SK-N-SH treated with all-trans-retinoic acid at 6 μM for 48 hours (cell line): ENCODE measurements around the gene CACNA2D3.

Experiments used
- ATAC-seq: fragments of 200-7000 bp; cut with Tn5 transposase; 3 replicates; pipeline ENCODE4 v1.9.1; 2020; ENCODE audit warnings: mild to moderate bottlenecking, moderate library complexity
- ARNTL ChIP-seq: fragments of 450-650 bp; formaldehyde crosslinking; IDR thresholded peaks from 2 replicates; pipeline ENCODE4 v1.5.0; 2020; ENCODE audit warnings: low read depth, mild to moderate bottlenecking, moderate library complexity, borderline replicate concordance
- BACH2 ChIP-seq: fragments of 250-450 bp; sonication (Bioruptor Pico); IDR thresholded peaks from 2 replicates; pipeline ENCODE4 v1.9.0; 2021; ENCODE audit warnings: mild to moderate bottlenecking, borderline replicate concordance
- CSDC2 ChIP-seq: fragments of 250-450 bp; sonication (Bioruptor Pico); IDR thresholded peaks from 2 replicates; pipeline ENCODE4 v1.5.0; 2020; ENCODE audit warnings: mild to moderate bottlenecking, moderate library complexity
- OSR1 ChIP-seq: fragments of 250-450 bp; sonication (Bioruptor Pico); IDR thresholded peaks from 2 replicates; pipeline ENCODE4 v1.8.0; 2022; ENCODE audit warnings: moderate library complexity, mild to moderate bottlenecking, inconsistent platforms
- PPARA ChIP-seq: fragments of 250-450 bp; sonication (Bioruptor Pico); IDR thresholded peaks from 2 replicates; pipeline ENCODE4 v1.5.0; 2020; ENCODE audit warnings: mild to moderate bottlenecking, borderline replicate concordance
- RARB ChIP-seq: fragments of 250-450 bp; sonication (Bioruptor Pico); IDR thresholded peaks from 2 replicates; pipeline ENCODE4 v1.8.0; 2021; ENCODE audit warnings: mild to moderate bottlenecking, moderate library complexity
- SNAI2 ChIP-seq: fragments of 250-450 bp; sonication (Bioruptor Pico); IDR thresholded peaks from 2 replicates; pipeline ENCODE4 v1.5.0; 2020; ENCODE audit warnings: mild to moderate bottlenecking, moderate library complexity
- TCF4 ChIP-seq: fragments of 250-450 bp; sonication (Bioruptor Pico); IDR thresholded peaks from 2 replicates; pipeline ENCODE4 v1.8.0; 2021; ENCODE audit warnings: mild to moderate bottlenecking, moderate library complexity, borderline replicate concordance
- TOX ChIP-seq: fragments of 250-450 bp; sonication (Bioruptor Pico); IDR thresholded peaks from 2 replicates; pipeline ENCODE4 v1.8.0; 2021; ENCODE audit warnings: mild to moderate bottlenecking, moderate library complexity, borderline replicate concordance
- ZC3H10 ChIP-seq: fragments of 250-450 bp; sonication (Bioruptor Pico); IDR thresholded peaks from 2 replicates; pipeline ENCODE4 v1.5.1; 2021; ENCODE audit warnings: mild to moderate bottlenecking, moderate library complexity
- ZNF565 ChIP-seq: fragments of 450-650 bp; formaldehyde crosslinking; conservative IDR thresholded peaks from 2 replicates; pipeline ENCODE4 v1.5.0; 2020; ENCODE audit warnings: low read depth, mild to moderate bottlenecking, moderate library complexity
- ZNF70 ChIP-seq: fragments of 450-650 bp; formaldehyde crosslinking; IDR thresholded peaks from 2 replicates; pipeline ENCODE4 v1.5.0; 2020; ENCODE audit warnings: mild to moderate bottlenecking, moderate library complexity
- ZNF8 ChIP-seq: fragments of 450-650 bp; formaldehyde crosslinking; IDR thresholded peaks from 2 replicates; pipeline ENCODE4 v1.5.0; 2020; ENCODE audit warnings: mild to moderate bottlenecking, moderate library complexity
- TF ChIP-seq, protein P1 (sequence below): fragments of 250-450 bp; sonication (Bioruptor Pico); IDR thresholded peaks from 2 replicates; pipeline ENCODE4 v1.5.0; 2020; ENCODE audit warnings: mild to moderate bottlenecking, moderate library complexity
- TF ChIP-seq, protein P2 (sequence below): fragments of 250-450 bp; sonication (Bioruptor Pico); IDR thresholded peaks from 2 replicates; pipeline ENCODE4 v1.8.0; 2020; ENCODE audit warnings: mild to moderate bottlenecking, moderate library complexity, borderline replicate concordance
- TF ChIP-seq, protein P3 (sequence below): fragments of 250-450 bp; sonication (Bioruptor Pico); IDR thresholded peaks from 2 replicates; pipeline ENCODE4 v1.5.1; 2020; ENCODE audit warnings: low read depth, mild to moderate bottlenecking, moderate library complexity
- TF ChIP-seq, protein P4 (sequence below): fragments of 250-450 bp; sonication (Bioruptor Pico); IDR thresholded peaks from 2 replicates; pipeline ENCODE4 v1.5.1; 2021; ENCODE audit warnings: mild to moderate bottlenecking, moderate library complexity
- TF ChIP-seq, protein P5 (sequence below): fragments of 250-450 bp; sonication (Bioruptor Pico); IDR thresholded peaks from 2 replicates; pipeline ENCODE4 v1.8.0; 2021; ENCODE audit warnings: low read depth, mild to moderate bottlenecking, moderate library complexity, borderline replicate concordance

Gene CACNA2D3

DNA sequence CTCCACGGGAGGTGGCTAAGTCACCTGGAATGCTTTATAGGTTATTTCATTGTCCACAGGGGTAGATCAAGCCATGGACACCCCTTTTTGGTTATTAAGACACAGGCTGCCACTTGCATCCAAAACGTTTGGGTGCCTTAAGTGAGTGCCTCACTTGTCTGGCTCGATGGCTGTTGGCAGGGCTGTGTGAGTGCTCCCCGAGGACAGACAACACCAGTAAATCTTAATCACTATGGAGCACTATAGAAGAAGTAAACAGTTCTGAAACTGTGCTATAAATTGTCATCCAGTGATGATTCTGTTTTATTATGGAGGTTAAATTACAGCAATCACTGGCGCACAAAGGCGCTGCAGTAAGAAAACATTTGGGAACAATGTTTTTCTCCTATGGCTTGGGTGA, 215.5 kb downstream of the CACNA2D3 start:
- TF ChIP-seq, protein P1, sequence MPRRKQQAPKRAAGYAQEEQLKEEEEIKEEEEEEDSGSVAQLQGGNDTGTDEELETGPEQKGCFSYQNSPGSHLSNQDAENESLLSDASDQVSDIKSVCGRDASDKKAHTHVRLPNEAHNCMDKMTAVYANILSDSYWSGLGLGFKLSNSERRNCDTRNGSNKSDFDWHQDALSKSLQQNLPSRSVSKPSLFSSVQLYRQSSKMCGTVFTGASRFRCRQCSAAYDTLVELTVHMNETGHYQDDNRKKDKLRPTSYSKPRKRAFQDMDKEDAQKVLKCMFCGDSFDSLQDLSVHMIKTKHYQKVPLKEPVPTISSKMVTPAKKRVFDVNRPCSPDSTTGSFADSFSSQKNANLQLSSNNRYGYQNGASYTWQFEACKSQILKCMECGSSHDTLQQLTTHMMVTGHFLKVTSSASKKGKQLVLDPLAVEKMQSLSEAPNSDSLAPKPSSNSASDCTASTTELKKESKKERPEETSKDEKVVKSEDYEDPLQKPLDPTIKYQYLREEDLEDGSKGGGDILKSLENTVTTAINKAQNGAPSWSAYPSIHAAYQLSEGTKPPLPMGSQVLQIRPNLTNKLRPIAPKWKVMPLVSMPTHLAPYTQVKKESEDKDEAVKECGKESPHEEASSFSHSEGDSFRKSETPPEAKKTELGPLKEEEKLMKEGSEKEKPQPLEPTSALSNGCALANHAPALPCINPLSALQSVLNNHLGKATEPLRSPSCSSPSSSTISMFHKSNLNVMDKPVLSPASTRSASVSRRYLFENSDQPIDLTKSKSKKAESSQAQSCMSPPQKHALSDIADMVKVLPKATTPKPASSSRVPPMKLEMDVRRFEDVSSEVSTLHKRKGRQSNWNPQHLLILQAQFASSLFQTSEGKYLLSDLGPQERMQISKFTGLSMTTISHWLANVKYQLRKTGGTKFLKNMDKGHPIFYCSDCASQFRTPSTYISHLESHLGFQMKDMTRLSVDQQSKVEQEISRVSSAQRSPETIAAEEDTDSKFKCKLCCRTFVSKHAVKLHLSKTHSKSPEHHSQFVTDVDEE (CRISPR knock-in tag) = no peak
- TF ChIP-seq ZC3H10 (CRISPR knock-in tag) (no peak), ARNTL (CRISPR knock-in tag) (no peak), OSR1 (no peak), ZNF8 (CRISPR knock-in tag) (no peak), BACH2 (no peak), PPARA (CRISPR knock-in tag) (no peak), TCF4 (CRISPR knock-in tag) (no peak), ZNF70 (CRISPR knock-in tag) (no peak), RARB (CRISPR knock-in tag) (no peak)
- TF ChIP-seq, protein P2, sequence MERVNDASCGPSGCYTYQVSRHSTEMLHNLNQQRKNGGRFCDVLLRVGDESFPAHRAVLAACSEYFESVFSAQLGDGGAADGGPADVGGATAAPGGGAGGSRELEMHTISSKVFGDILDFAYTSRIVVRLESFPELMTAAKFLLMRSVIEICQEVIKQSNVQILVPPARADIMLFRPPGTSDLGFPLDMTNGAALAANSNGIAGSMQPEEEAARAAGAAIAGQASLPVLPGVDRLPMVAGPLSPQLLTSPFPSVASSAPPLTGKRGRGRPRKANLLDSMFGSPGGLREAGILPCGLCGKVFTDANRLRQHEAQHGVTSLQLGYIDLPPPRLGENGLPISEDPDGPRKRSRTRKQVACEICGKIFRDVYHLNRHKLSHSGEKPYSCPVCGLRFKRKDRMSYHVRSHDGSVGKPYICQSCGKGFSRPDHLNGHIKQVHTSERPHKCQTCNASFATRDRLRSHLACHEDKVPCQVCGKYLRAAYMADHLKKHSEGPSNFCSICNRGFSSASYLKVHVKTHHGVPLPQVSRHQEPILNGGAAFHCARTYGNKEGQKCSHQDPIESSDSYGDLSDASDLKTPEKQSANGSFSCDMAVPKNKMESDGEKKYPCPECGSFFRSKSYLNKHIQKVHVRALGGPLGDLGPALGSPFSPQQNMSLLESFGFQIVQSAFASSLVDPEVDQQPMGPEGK (CRISPR knock-in tag) = no peak
- TF ChIP-seq, protein P3, sequence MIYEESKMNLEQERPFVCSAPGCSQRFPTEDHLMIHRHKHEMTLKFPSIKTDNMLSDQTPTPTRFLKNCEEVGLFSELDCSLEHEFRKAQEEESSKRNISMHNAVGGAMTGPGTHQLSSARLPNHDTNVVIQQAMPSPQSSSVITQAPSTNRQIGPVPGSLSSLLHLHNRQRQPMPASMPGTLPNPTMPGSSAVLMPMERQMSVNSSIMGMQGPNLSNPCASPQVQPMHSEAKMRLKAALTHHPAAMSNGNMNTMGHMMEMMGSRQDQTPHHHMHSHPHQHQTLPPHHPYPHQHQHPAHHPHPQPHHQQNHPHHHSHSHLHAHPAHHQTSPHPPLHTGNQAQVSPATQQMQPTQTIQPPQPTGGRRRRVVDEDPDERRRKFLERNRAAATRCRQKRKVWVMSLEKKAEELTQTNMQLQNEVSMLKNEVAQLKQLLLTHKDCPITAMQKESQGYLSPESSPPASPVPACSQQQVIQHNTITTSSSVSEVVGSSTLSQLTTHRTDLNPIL (CRISPR knock-in tag) = no peak
- TF ChIP-seq, protein P4, sequence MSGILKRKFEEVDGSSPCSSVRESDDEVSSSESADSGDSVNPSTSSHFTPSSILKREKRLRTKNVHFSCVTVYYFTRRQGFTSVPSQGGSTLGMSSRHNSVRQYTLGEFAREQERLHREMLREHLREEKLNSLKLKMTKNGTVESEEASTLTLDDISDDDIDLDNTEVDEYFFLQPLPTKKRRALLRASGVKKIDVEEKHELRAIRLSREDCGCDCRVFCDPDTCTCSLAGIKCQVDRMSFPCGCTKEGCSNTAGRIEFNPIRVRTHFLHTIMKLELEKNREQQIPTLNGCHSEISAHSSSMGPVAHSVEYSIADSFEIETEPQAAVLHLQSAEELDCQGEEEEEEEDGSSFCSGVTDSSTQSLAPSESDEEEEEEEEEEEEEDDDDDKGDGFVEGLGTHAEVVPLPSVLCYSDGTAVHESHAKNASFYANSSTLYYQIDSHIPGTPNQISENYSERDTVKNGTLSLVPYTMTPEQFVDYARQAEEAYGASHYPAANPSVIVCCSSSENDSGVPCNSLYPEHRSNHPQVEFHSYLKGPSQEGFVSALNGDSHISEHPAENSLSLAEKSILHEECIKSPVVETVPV (CRISPR knock-in tag) = no peak
- no peak for ATAC-seq

DNA sequence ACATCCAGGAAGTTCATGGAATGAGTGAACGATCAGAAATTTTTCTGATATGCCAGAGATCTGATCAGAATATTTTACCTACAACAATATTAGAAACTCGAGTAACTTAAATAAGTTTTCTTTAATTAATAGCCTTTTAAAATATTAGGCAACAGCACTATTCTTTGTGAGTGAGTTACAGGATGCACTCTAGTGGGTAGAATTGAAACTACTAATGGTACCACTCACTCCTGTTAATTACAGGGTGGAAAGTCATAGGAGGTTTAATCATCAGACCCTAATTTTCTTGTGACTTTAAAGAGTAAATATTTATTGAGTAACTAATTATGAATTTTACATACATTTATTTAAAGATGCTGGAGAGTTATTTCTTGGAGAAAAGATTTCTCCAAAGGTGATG, 217.3 kb downstream of the CACNA2D3 start:
- ATAC-seq = no peak

More for the DNA sequence above, 217.3 kb downstream of the CACNA2D3 start:
- TF ChIP-seq, protein P2 (CRISPR knock-in tag) = no peak
- TF ChIP-seq, protein P3 (CRISPR knock-in tag) = no peak
- TF ChIP-seq, protein P1 (CRISPR knock-in tag) = no peak
- TF ChIP-seq ZNF70 (CRISPR knock-in tag) = no peak
- no peak for TF ChIP-seq TCF4 (CRISPR knock-in tag)
- TF ChIP-seq, protein P4 (CRISPR knock-in tag) = no peak
- no peak for TF ChIP-seq OSR1
- no peak for TF ChIP-seq ZNF565 (CRISPR knock-in tag)
- TF ChIP-seq ZNF8 (CRISPR knock-in tag) = no peak
- no peak for TF ChIP-seq SNAI2 (CRISPR knock-in tag)
- no peak for TF ChIP-seq CSDC2 (CRISPR knock-in tag)
- TF ChIP-seq PPARA (CRISPR knock-in tag) = no peak
- TF ChIP-seq TOX (CRISPR knock-in tag) = no peak
- TF ChIP-seq ZC3H10 (CRISPR knock-in tag) = no peak
- TF ChIP-seq, protein P5, sequence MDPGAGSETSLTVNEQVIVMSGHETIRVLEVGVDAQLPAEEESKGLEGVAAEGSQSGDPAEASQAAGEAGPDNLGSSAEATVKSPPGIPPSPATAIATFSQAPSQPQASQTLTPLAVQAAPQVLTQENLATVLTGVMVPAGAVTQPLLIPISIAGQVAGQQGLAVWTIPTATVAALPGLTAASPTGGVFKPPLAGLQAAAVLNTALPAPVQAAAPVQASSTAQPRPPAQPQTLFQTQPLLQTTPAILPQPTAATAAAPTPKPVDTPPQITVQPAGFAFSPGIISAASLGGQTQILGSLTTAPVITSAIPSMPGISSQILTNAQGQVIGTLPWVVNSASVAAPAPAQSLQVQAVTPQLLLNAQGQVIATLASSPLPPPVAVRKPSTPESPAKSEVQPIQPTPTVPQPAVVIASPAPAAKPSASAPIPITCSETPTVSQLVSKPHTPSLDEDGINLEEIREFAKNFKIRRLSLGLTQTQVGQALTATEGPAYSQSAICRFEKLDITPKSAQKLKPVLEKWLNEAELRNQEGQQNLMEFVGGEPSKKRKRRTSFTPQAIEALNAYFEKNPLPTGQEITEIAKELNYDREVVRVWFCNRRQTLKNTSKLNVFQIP (CRISPR knock-in tag) = no peak
